OCI-LY7 (cell line): Measurements from ENCODE around the gene TRMU.

ENCODE experiments used
- CTCF ChIP-seq: fragments of 200-600 bp; sonication (generic); conservative IDR thresholded peaks from 2 replicates; pipeline ENCODE4 v1.5.1; 2014; ENCODE audit warnings: mild to moderate bottlenecking, antibody characterized with exemption, low read length, moderate library complexity, mixed read lengths
- EZH2phosphoT487 ChIP-seq: fragments of 200-600 bp; sonication (generic); IDR thresholded peaks from 2 replicates; pipeline ENCODE4 v1.6.1; 2018; ENCODE audit warnings: low read depth, borderline replicate concordance, mild to moderate bottlenecking, mixed run types, antibody characterized with exemption, low read length, moderate library complexity, mixed read lengths

GRCh38 chr22:46373159-46373558, 37.6 kb downstream of the TRMU start:
- TF ChIP-seq CTCF (no peak), EZH2phosphoT487 (no peak)
